Measurements from ENCODE around the gene CDK5RAP2. TPM values are rescaled to one million over a fixed set of nuclear protein-coding genes. Genes with fewer than 3 reads are reported as not detected.

The CDK5RAP2 gene
- polyA plus RNA-seq, 1 experiment: 28.1 TPM

DNA sequence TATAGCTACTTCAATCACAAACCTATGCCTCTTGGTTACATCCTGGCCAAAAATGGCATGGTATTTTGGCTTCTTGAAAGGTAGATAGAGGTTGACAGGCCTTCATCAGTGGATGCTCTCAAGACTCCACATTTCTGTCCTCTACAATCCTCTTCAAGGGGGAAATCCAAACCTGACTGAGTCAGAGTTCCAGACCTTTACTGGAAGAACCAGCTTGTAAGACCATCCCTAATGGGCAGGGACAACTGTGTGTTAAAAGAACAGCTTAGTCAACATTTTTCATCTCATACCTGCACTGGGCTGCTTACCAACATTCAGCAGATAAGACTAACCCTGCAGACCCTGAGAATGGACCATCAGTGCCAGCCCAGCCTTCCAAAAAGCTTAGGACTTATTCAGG, 155.7 kb downstream of the CDK5RAP2 start:
- Histone ChIP-seq H3K27me3 (ENCODE audit: control insufficient read depth, insufficient read depth, low read length) (no peaks in the 10 kb centered on the region), H3K4me3 (ENCODE audit: low read depth, low read length) (no peak overlapping the region), H3K36me3 (ENCODE audit: control insufficient read depth, insufficient read depth, low read length) (peaks cover 3% of the 10 kb centered on the region)
- TF ChIP-seq, protein P1, sequence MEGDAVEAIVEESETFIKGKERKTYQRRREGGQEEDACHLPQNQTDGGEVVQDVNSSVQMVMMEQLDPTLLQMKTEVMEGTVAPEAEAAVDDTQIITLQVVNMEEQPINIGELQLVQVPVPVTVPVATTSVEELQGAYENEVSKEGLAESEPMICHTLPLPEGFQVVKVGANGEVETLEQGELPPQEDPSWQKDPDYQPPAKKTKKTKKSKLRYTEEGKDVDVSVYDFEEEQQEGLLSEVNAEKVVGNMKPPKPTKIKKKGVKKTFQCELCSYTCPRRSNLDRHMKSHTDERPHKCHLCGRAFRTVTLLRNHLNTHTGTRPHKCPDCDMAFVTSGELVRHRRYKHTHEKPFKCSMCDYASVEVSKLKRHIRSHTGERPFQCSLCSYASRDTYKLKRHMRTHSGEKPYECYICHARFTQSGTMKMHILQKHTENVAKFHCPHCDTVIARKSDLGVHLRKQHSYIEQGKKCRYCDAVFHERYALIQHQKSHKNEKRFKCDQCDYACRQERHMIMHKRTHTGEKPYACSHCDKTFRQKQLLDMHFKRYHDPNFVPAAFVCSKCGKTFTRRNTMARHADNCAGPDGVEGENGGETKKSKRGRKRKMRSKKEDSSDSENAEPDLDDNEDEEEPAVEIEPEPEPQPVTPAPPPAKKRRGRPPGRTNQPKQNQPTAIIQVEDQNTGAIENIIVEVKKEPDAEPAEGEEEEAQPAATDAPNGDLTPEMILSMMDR (IDR thresholded peaks at IDR 0.05; ENCODE audit: insufficient read depth, low read depth, low read length): no peak
- ChIA-PET CTCF (interaction anchor here (1.7 kb wide), 1 partner anchor 14 kb away, joined by 6 read pairs; no protein-coding TSS in a partner anchor), POLR2A (no interaction called here)
- DNase-seq (ENCODE audit: low read depth): no peak

GRCh38 chr9:120423812-120424211, 156.2 kb downstream of the CDK5RAP2 start:
- ChIA-PET CTCF (interaction anchor here (1.7 kb wide), 1 partner anchor 14 kb away, joined by 6 read pairs; no protein-coding TSS in a partner anchor), POLR2A (no interaction called here)
- TF ChIP-seq, protein P1 (IDR thresholded peaks at IDR 0.05; ENCODE audit: insufficient read depth, low read depth, low read length): no peak
- no peak for DNase-seq (ENCODE audit: low read depth)
- Histone ChIP-seq H3K36me3 (ENCODE audit: control insufficient read depth, insufficient read depth, low read length) (peaks cover 3% of the 10 kb centered on the region), H3K27me3 (ENCODE audit: control insufficient read depth, insufficient read depth, low read length) (no peaks in the 10 kb centered on the region), H3K4me3 (ENCODE audit: low read depth, low read length) (no peak overlapping the region)

DNA sequence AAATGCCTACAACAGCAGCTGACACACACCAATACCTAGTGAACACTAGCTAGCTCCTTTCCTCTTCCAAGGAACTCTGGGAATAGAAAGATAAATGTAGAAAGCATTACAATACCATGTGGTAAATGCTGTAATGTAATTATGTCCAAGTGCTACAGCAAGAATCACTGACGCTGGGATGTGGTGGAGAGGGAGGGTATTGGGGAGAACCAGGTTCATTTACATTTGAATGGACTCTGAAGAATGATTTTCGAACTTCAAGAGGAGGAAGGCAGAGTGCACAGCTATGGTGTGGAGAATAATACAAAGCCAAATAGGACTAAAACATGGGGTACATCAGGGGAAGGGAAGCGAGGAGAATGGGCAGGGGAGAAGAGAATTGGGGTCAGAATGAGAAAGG, 158.0 kb downstream of the CDK5RAP2 start:
- H3K36me3 ChIP-seq (ENCODE audit: control insufficient read depth, insufficient read depth, low read length): peaks cover 5% of the 10 kb centered on the region
- no peaks in the 10 kb centered on the region for H3K27me3 ChIP-seq (ENCODE audit: control insufficient read depth, insufficient read depth, low read length)
- H3K4me3 ChIP-seq (ENCODE audit: low read depth, low read length): no peak overlapping the region
- no peak for DNase-seq (ENCODE audit: low read depth)
- ChIA-PET CTCF (interaction anchor here (1.0 to 1.2 kb wide), 2 partner anchors 9 to 17 kb away, joined by 3 to 4 read pairs; no protein-coding TSS in a partner anchor), POLR2A (no interaction called here)
- TF ChIP-seq, protein P1 (IDR thresholded peaks at IDR 0.05; ENCODE audit: insufficient read depth, low read depth, low read length): no peak

DNA sequence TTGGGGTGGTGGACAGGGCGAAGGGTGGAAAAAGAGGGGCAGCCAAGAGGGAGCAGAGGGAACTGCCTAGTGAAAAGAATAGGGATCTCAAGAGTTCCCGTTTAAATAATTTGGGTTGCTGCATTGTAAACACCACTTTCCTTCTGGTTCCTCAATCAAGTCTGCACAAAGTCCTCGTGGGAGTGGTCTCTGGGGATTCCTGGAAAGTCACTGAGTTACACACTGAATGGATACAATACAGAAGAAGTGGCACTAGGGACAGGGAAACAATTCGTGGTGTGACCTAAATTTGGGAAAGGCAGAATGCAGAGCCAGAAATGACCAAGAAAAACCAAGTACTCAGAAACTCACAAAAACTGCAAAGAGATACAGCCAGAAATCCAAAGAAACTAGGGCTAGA, 161.7 kb downstream of the CDK5RAP2 start:
- ChIA-PET CTCF (no interaction called here), POLR2A (no interaction called here)
- Histone ChIP-seq H3K36me3 (ENCODE audit: control insufficient read depth, insufficient read depth, low read length) (peaks cover 5% of the 10 kb centered on the region), H3K4me3 (ENCODE audit: low read depth, low read length) (no peak overlapping the region), H3K27me3 (ENCODE audit: control insufficient read depth, insufficient read depth, low read length) (no peaks in the 10 kb centered on the region)
- DNase-seq (ENCODE audit: low read depth): no peak
- TF ChIP-seq, protein P1 (IDR thresholded peaks at IDR 0.05; ENCODE audit: insufficient read depth, low read depth, low read length): no peak

- no peak overlapping the region for H3K4me3 ChIP-seq (ENCODE audit: low read depth, low read length)
- ChIA-PET POLR2A (no interaction called here), CTCF (no interaction called here)
- peaks cover 3% of the 10 kb centered on the region for H3K36me3 ChIP-seq (ENCODE audit: control insufficient read depth, insufficient read depth, low read length)
- DNase-seq (ENCODE audit: low read depth): no peak
- no peaks in the 10 kb centered on the region for H3K27me3 ChIP-seq (ENCODE audit: control insufficient read depth, insufficient read depth, low read length)
- TF ChIP-seq, protein P1 (IDR thresholded peaks at IDR 0.05; ENCODE audit: insufficient read depth, low read depth, low read length): no peak
Measured at GRCh38 chr9:120416781-120417427, 163.1 kb downstream of the CDK5RAP2 start.

Measured in BJ (cell line).